BLaER1 treated with 17β-estradiol and CSF1 and Interleukin-3, amounts not matched to agents 10 nM and 100 nM (cell line): ENCODE results near the gene SCP2.
A peak's percentile ranks its signal among the peaks of the same experiment; 100 is the strongest.

ENCODE experiments used
- H3K27ac ChIP-seq, 11 experiments: shearing (Covaris generic); formaldehyde crosslinking; 2 replicates each; pipeline ENCODE4 v1.8.1; 2022
- H3K27me3 ChIP-seq, 11 experiments: shearing (Covaris generic); formaldehyde crosslinking; 2 replicates each; pipeline ENCODE4 v1.8.1; 2022
- H3K36me3 ChIP-seq, 11 experiments: shearing (Covaris generic); formaldehyde crosslinking; 2 replicates each; pipeline ENCODE4 v1.8.1; 2022
- H3K4me1 ChIP-seq, 10 experiments: shearing (Covaris generic); formaldehyde crosslinking; 2 replicates each; pipeline ENCODE4 v1.8.1; 2022
- H3K4me2 ChIP-seq, 11 experiments: shearing (Covaris generic); formaldehyde crosslinking; 2 replicates each; pipeline ENCODE4 v1.8.1; 2022
- H3K4me3 ChIP-seq, 10 experiments: shearing (Covaris generic); formaldehyde crosslinking; 2 replicates each; pipeline ENCODE4 v1.8.1; 2022
- H3K9ac ChIP-seq, 11 experiments: shearing (Covaris generic); formaldehyde crosslinking; 2 replicates each; pipeline ENCODE4 v1.8.1; 2022
- H3K9me3 ChIP-seq, 11 experiments: shearing (Covaris generic); formaldehyde crosslinking; replicated peaks in 1 of 11; 2 replicates each; pipeline ENCODE4 v1.8.1; 2022
- H4K20me1 ChIP-seq, 11 experiments: shearing (Covaris generic); formaldehyde crosslinking; 2 replicates each; pipeline ENCODE4 v1.8.1; 2022
- Cebpa-rat ChIP-seq, 11 experiments: shearing (Covaris generic); IDR thresholded peaks; 2 replicates each; pipeline ENCODE4 v1.8.1; 2022

Gene SCP2

GRCh38 chr1:52920791-52921291 is 6.2 kb upstream of the SCP2 start:
- Histone ChIP-seq H4K20me1 (no peaks in the 10 kb centered on the region), H3K9me3 (peaks cover 0 to 15% (median 11%) of the 10 kb centered on the region in 11 experiments; a peak in 11 of 22 replicates), H3K27ac (no peak overlapping the region), H3K36me3 (no peaks in the 10 kb centered on the region), H3K4me1 (peaks cover 0 to 22% (median 12%) of the 10 kb centered on the region in 10 experiments; a peak in 18 of 20 replicates), H3K27me3 (peaks cover 8 to 29% (median 19%) of the 10 kb centered on the region in 11 experiments; a peak in 21 of 22 replicates), H3K4me3 (peak overlapping the region; percentile 45 to 65 (median 50); a peak in 17 of 20 replicates), H3K9ac (peak overlapping the region in 4 of 11 experiments; percentile 43 to 66 (median 60); a peak in 2 of 22 replicates), H3K4me2 (peak overlapping the region; percentile 35 to 60 (median 48); a peak in 21 of 22 replicates)
- TF ChIP-seq Cebpa-rat (IDR thresholded peaks at IDR 0.05), result no peak

- H3K4me2 ChIP-seq, result no peak overlapping the region
- H3K36me3 ChIP-seq, result no peaks in the 10 kb centered on the region; a peak in 1 of 22 replicates
- no peaks in the 10 kb centered on the region for H4K20me1 ChIP-seq
Observed at GRCh38 chr1:52925571-52926005, 1.5 kb upstream of the SCP2 start.

DNA sequence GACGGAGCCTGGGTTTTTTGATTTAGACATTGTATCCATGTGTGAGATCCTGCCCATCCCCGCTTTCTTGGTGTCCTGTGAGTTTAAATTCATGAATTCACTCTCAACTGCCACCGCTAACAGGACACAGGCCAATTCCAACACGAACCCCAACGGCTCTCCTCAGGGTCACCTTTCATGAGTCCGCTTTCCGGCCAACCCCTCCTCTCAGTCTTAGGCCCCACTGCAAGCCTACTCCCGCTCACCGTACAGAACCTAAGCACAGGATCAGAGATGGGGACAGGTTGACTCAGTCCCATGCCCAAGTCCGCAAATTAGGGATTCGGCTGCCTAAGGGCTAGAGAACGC is 238 bp upstream of the SCP2 start:
- TF ChIP-seq Cebpa-rat (IDR thresholded peaks at IDR 0.05), result no peak
- Histone ChIP-seq H3K9me3 (peaks cover 0 to 3% (median 0%) of the 10 kb centered on the region in 11 experiments; a peak in 3 of 22 replicates), H3K4me1 (peaks cover 4 to 17% (median 14%) of the 10 kb centered on the region in 10 experiments; a peak in 13 of 20 replicates), H3K4me3 (peak overlapping the region; percentile 60 to 82 (median 70)), H3K9ac (peak overlapping the region in 10 of 11 experiments; percentile 59 to 87 (median 82); a peak in 10 of 22 replicates), H3K27ac (no peak overlapping the region), H4K20me1 (no peaks in the 10 kb centered on the region), H3K27me3 (peaks cover 13 to 50% (median 39%) of the 10 kb centered on the region in 11 experiments), H3K4me2 (peak overlapping the region; percentile 84 to 98 (median 96)), H3K36me3 (no peaks in the 10 kb centered on the region; a peak in 1 of 22 replicates)

More at GRCh38 chr1:52925571-52926005, 1.5 kb upstream of the SCP2 start:
- no peak overlapping the region for H3K27ac ChIP-seq
- H3K4me3 ChIP-seq, result no peak overlapping the region
- H3K4me1 ChIP-seq, result peaks cover 4 to 17% (median 14%) of the 10 kb centered on the region in 10 experiments; a peak in 13 of 20 replicates
- no peak overlapping the region for H3K9ac ChIP-seq
- H3K9me3 ChIP-seq, result peaks cover 0 to 15% (median 10%) of the 10 kb centered on the region in 11 experiments; a peak in 11 of 22 replicates
- peaks cover 22 to 62% (median 50%) of the 10 kb centered on the region in 11 experiments for H3K27me3 ChIP-seq
- TF ChIP-seq Cebpa-rat (IDR thresholded peaks at IDR 0.05), result no peak

DNA sequence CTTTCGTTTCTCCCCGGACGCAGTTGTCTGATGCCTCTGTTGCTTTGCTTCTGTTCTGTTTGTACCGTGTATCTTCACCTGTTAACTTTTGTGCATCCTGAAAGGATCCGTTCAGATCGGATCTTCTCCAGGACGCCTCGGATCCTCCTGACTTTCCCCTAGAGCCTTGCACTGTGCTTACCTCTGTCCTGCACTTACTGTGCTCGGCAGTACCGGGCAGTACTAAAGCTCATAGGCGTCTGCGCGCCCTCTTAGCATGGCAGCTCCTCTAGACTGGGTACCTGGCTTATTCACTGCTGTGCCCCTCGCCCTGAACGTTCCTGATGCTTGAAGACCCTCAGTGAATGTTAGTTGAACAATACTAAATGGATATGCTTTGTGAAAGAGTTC is 934 bp downstream of the SCP2 start:
- H3K27ac ChIP-seq, result peak overlapping the region in 5 of 11 experiments; percentile 61 to 82 (median 80); a peak in 4 of 22 replicates
- H3K36me3 ChIP-seq, result no peaks in the 10 kb centered on the region; a peak in 1 of 22 replicates
- peak overlapping the region; percentile 72 to 87 (median 81); a peak in 21 of 22 replicates for H3K9ac ChIP-seq
- peak overlapping the region; percentile 60 to 82 (median 70) for H3K4me3 ChIP-seq
- peak overlapping the region; percentile 84 to 98 (median 96) for H3K4me2 ChIP-seq
- H3K4me1 ChIP-seq, result peaks cover 4 to 17% (median 14%) of the 10 kb centered on the region in 10 experiments; a peak in 13 of 20 replicates
- H3K9me3 ChIP-seq, result no peaks in the 10 kb centered on the region
- no peak for TF ChIP-seq Cebpa-rat (IDR thresholded peaks at IDR 0.05)
- H3K27me3 ChIP-seq, result peaks cover 12 to 43% (median 34%) of the 10 kb centered on the region in 11 experiments
- no peaks in the 10 kb centered on the region for H4K20me1 ChIP-seq

DNA sequence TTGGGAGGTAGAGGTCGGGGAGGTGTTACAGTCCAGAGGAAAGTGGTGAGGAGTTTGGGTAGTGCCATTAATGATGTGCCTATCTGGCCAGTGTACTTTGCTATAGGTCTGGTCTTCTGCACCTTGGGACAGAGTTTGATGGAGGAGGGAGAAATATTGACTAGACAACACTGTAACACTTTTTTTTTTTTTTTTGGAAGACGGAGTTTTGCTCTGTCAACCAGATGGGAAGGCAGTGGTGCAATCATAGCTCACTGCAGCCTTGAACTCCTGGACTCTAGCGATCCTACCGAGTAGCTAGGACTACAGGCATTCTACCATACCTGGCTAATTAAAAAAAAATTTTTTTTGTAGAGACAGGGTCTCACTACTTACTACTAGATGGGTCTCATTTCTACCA is 1.9 kb downstream of the SCP2 start:
- Histone ChIP-seq H3K36me3 (no peaks in the 10 kb centered on the region; a peak in 1 of 22 replicates), H3K4me2 (peak overlapping the region in 2 of 11 experiments; percentile 85 to 93; a peak in 2 of 22 replicates), H3K4me3 (no peak overlapping the region), H3K4me1 (peaks cover 4 to 17% (median 14%) of the 10 kb centered on the region in 10 experiments; a peak in 13 of 20 replicates), H3K9ac (no peak overlapping the region), H4K20me1 (no peaks in the 10 kb centered on the region), H3K27ac (no peak overlapping the region), H3K9me3 (no peaks in the 10 kb centered on the region), H3K27me3 (peaks cover 12 to 43% (median 34%) of the 10 kb centered on the region in 11 experiments)
- TF ChIP-seq Cebpa-rat (IDR thresholded peaks at IDR 0.05), result no peak

- Histone ChIP-seq H3K4me1 (no peaks in the 10 kb centered on the region), H4K20me1 (no peaks in the 10 kb centered on the region), H3K27ac (no peak overlapping the region), H3K4me2 (no peak overlapping the region), H3K36me3 (peaks cover 0 to 9% (median 0%) of the 10 kb centered on the region in 11 experiments; a peak in 2 of 22 replicates), H3K27me3 (no peaks in the 10 kb centered on the region), H3K9ac (no peak overlapping the region), H3K9me3 (no peaks in the 10 kb centered on the region), H3K4me3 (no peak overlapping the region)
- no peak for TF ChIP-seq Cebpa-rat (IDR thresholded peaks at IDR 0.05)
Observed at GRCh38 chr1:52937433-52938182, 10.5 kb downstream of the SCP2 start.

GRCh38 chr1:52938183-52938451 is 11.0 kb downstream of the SCP2 start:
- no peaks in the 10 kb centered on the region for H3K4me1 ChIP-seq
- H3K36me3 ChIP-seq, result peaks cover 0 to 13% (median 0%) of the 10 kb centered on the region in 11 experiments; a peak in 2 of 22 replicates
- TF ChIP-seq Cebpa-rat (IDR thresholded peaks at IDR 0.05), result no peak
- H3K27me3 ChIP-seq, result no peaks in the 10 kb centered on the region
- H3K27ac ChIP-seq, result no peak overlapping the region
- no peak overlapping the region for H3K4me2 ChIP-seq
- H4K20me1 ChIP-seq, result no peaks in the 10 kb centered on the region
- H3K9ac ChIP-seq, result no peak overlapping the region
- no peak overlapping the region for H3K4me3 ChIP-seq
- no peaks in the 10 kb centered on the region for H3K9me3 ChIP-seq

GRCh38 chr1:52943876-52944416 is 16.9 kb downstream of the SCP2 start:
- H3K9me3 ChIP-seq, result peaks cover 0 to under 1% (median 0%) of the 10 kb centered on the region in 11 experiments; a peak in 1 of 22 replicates
- no peak overlapping the region for H3K27ac ChIP-seq

GRCh38 chr1:52944566-52944965 is 17.5 kb downstream of the SCP2 start:
- Histone ChIP-seq H4K20me1 (no peaks in the 10 kb centered on the region), H3K9ac (no peak overlapping the region), H3K27me3 (no peaks in the 10 kb centered on the region), H3K4me2 (no peak overlapping the region), H3K27ac (no peak overlapping the region), H3K4me1 (no peaks in the 10 kb centered on the region), H3K9me3 (peaks cover 0 to 6% (median 5%) of the 10 kb centered on the region in 11 experiments; a peak in 7 of 22 replicates), H3K36me3 (peaks cover 0 to 39% (median 0%) of the 10 kb centered on the region in 11 experiments; a peak in 5 of 22 replicates), H3K4me3 (no peak overlapping the region)
- no peak for TF ChIP-seq Cebpa-rat (IDR thresholded peaks at IDR 0.05)

More at GRCh38 chr1:52943876-52944416, 16.9 kb downstream of the SCP2 start:
- H3K9ac ChIP-seq, result no peak overlapping the region
- no peak overlapping the region for H3K4me2 ChIP-seq
- no peak overlapping the region for H3K4me3 ChIP-seq
- H3K27me3 ChIP-seq, result no peaks in the 10 kb centered on the region
- H3K4me1 ChIP-seq, result no peaks in the 10 kb centered on the region
- no peak for TF ChIP-seq Cebpa-rat (IDR thresholded peaks at IDR 0.05)
- H3K36me3 ChIP-seq, result peaks cover 0 to 32% (median 0%) of the 10 kb centered on the region in 11 experiments; a peak in 4 of 22 replicates
- H4K20me1 ChIP-seq, result no peaks in the 10 kb centered on the region
